ENCODE measurements around the gene TUBA1C. TPM values are rescaled to one million over a fixed set of nuclear protein-coding genes. Genes with fewer than 3 reads are reported as not detected.

The TUBA1C gene
- total and polyA plus RNA-seq, 2 donors (not counting 1 experiment from before 2014, with no cell fraction given) = 164 to 1,111 TPM

DNA sequence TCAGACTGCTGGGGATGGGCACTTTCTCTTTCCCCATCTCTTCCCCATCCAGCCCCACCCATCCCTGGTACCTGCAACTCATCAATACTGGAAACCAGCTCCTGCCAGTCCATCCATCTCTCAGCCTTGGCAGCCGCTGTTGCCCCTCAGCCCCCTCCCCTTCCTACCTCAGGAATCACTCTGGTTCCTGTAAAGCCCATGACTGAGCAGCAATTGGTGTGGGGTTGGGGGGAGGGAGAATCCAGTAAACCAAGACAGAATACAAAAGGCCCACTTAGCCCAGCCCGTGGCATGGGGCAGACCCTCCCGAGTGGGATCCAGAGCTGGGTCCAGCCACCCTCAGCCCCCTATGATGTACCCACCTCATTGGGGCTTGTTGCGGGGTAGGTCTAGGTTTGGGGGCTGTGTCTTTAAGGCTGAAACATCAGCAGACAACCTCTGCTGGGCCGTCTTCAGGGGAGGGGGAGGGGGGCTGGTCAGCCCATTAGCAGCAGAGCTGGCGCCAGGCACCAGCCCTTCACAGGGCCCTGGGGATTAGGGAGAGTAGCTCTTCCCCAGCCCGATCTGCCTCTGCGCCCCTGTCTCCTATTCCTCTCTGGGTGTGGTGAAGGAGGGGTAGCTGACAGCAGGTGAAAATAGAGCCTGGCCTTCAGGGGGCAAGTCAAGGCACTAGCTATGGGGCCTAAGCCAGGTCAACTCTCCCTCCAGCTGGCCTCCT, 29.4 kb downstream of the TUBA1C start:
- Histone ChIP-seq H3K4me2 (ENCODE audit: extremely low read depth, insufficient read depth, low read length) (no peak overlapping the region), H3K27ac (ENCODE audit: insufficient read depth, low read length) (no peak overlapping the region), H2AFZ (ENCODE audit: low read length) (no peak overlapping the region), H3K9ac (ENCODE audit: insufficient read depth, low read length) (no peak overlapping the region), H3K27me3 (ENCODE audit: control insufficient read depth, insufficient read depth, low read length) (peaks cover 27% of the 10 kb centered on the region), H3K4me3 (replicated peaks in 1 of 4; ENCODE audit: control extremely low read depth in 1 of 4, insufficient read depth in 1 of 4, low read depth in 3 of 4, low read length in 4 of 4) (no peak overlapping the region), H3K4me1 (ENCODE audit: control insufficient read depth, extremely low read depth, insufficient read depth, low read length) (no peaks in the 10 kb centered on the region), H3K36me3 (ENCODE audit: control insufficient read depth, insufficient read depth, low read length) (no peaks in the 10 kb centered on the region), H3K9me3 (ENCODE audit: control insufficient read depth, insufficient read depth, low read depth, low read length) (no peaks in the 10 kb centered on the region), H3K79me2 (ENCODE audit: control insufficient read depth, insufficient read depth, low read length) (no peaks in the 10 kb centered on the region), H4K20me1 (ENCODE audit: control insufficient read depth, extremely low read depth, insufficient read depth, low read length) (no peaks in the 10 kb centered on the region)
- no peak for DNase-seq (ENCODE audit: low read depth in 2 of 2)
- TF ChIP-seq EZH2 (IDR thresholded peaks at IDR 0.05; ENCODE audit: low read length, missing control alignments) = no peak
- TF ChIP-seq, protein P1, sequence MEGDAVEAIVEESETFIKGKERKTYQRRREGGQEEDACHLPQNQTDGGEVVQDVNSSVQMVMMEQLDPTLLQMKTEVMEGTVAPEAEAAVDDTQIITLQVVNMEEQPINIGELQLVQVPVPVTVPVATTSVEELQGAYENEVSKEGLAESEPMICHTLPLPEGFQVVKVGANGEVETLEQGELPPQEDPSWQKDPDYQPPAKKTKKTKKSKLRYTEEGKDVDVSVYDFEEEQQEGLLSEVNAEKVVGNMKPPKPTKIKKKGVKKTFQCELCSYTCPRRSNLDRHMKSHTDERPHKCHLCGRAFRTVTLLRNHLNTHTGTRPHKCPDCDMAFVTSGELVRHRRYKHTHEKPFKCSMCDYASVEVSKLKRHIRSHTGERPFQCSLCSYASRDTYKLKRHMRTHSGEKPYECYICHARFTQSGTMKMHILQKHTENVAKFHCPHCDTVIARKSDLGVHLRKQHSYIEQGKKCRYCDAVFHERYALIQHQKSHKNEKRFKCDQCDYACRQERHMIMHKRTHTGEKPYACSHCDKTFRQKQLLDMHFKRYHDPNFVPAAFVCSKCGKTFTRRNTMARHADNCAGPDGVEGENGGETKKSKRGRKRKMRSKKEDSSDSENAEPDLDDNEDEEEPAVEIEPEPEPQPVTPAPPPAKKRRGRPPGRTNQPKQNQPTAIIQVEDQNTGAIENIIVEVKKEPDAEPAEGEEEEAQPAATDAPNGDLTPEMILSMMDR (conservative IDR thresholded peaks at IDR 0.05 in 1 of 2, IDR thresholded peaks at IDR 0.05 in 1 of 2; ENCODE audit: low read depth in 1 of 2, low read length in 2 of 2) = no peak

DNA sequence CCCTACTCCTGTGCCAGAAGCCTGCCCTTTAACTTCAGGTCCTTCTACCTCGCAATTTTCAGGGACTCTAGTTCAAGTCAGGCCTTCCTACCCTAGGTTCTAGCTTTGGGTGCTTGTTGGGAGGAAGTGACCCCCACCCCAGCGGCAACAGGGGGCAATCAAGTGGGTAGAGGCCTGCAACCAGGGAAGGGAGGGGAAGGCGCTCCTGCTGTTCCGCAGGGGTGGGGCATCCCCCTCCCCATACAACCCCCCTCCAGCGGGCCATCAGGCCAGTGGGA, 29.9 kb downstream of the TUBA1C start:
- Histone ChIP-seq H3K9ac (ENCODE audit: insufficient read depth, low read length) (no peak overlapping the region), H3K4me2 (ENCODE audit: extremely low read depth, insufficient read depth, low read length) (no peak overlapping the region), H3K27ac (ENCODE audit: insufficient read depth, low read length) (no peak overlapping the region), H3K79me2 (ENCODE audit: control insufficient read depth, insufficient read depth, low read length) (no peaks in the 10 kb centered on the region), H3K27me3 (ENCODE audit: control insufficient read depth, insufficient read depth, low read length) (peaks cover 27% of the 10 kb centered on the region), H3K4me1 (ENCODE audit: control insufficient read depth, extremely low read depth, insufficient read depth, low read length) (no peaks in the 10 kb centered on the region), H3K4me3 (replicated peaks in 1 of 4; ENCODE audit: control extremely low read depth in 1 of 4, insufficient read depth in 1 of 4, low read depth in 3 of 4, low read length in 4 of 4) (no peak overlapping the region), H4K20me1 (ENCODE audit: control insufficient read depth, extremely low read depth, insufficient read depth, low read length) (no peaks in the 10 kb centered on the region), H2AFZ (ENCODE audit: low read length) (no peak overlapping the region), H3K9me3 (ENCODE audit: control insufficient read depth, insufficient read depth, low read depth, low read length) (no peaks in the 10 kb centered on the region), H3K36me3 (ENCODE audit: control insufficient read depth, insufficient read depth, low read length) (no peaks in the 10 kb centered on the region)
- TF ChIP-seq, protein P1 (conservative IDR thresholded peaks at IDR 0.05 in 1 of 2, IDR thresholded peaks at IDR 0.05 in 1 of 2; ENCODE audit: low read depth in 1 of 2, low read length in 2 of 2) = no peak
- no peak for TF ChIP-seq EZH2 (IDR thresholded peaks at IDR 0.05; ENCODE audit: low read length, missing control alignments)
- DNase-seq (ENCODE audit: low read depth in 2 of 2) = no peak

DNA sequence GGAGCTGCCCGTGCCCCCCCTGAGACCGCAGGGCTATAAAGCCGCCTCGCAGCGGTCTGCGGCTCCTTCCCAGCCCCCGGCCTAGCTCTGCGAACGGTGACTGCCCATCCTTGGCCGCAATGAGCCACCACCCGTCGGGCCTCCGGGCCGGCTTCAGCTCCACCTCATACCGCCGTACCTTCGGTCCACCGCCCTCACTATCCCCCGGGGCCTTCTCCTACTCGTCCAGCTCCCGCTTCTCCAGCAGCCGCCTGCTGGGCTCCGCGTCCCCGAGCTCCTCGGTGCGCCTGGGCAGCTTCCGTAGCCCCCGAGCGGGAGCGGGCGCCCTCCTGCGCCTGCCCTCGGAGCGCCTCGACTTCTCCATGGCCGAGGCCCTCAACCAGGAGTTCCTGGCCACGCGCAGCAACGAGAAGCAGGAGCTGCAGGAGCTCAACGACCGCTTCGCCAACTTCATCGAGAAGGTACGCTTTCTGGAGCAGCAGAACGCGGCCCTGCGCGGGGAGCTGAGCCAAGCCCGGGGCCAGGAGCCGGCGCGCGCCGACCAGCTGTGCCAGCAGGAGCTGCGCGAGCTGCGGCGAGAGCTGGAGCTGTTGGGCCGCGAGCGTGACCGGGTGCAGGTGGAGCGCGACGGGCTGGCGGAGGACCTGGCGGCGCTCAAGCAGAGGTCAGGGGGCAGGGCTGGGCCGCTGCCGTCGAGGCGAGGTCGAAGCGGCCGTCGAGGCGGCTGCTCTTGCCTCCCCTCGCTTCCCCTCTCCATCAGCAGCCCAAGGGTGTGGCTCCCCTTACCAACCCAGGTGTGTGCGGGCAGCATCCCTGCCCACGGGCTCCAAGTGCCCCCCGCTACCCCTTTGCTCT, 30.4 kb downstream of the TUBA1C start, which contains the start of gene PRPH:
Gene PRPH (plus strand): TSS at position 66 of the 855 bp plus-strand sequence. CDS start 54 bp downstream, at position 120.
- DNase-seq (ENCODE audit: low read depth in 2 of 2) = no peak
- no peak within 1 kb of the TSS for H3K9ac ChIP-seq (ENCODE audit: insufficient read depth, low read length)
- no peaks in the 10 kb centered on the region for H3K4me1 ChIP-seq (ENCODE audit: control insufficient read depth, extremely low read depth, insufficient read depth, low read length)
- no peak within 1 kb of the TSS for H2AFZ ChIP-seq (ENCODE audit: low read length)
- H3K9me3 ChIP-seq (ENCODE audit: control insufficient read depth, insufficient read depth, low read depth, low read length) = no peaks in the 10 kb centered on the region
- no peaks in the 10 kb centered on the region for H4K20me1 ChIP-seq (ENCODE audit: control insufficient read depth, extremely low read depth, insufficient read depth, low read length)
- H3K36me3 ChIP-seq (ENCODE audit: control insufficient read depth, insufficient read depth, low read length) = no peaks in the 10 kb centered on the region
- TF ChIP-seq, protein P1 (conservative IDR thresholded peaks at IDR 0.05 in 1 of 2, IDR thresholded peaks at IDR 0.05 in 1 of 2; ENCODE audit: low read depth in 1 of 2, low read length in 2 of 2) = no peak
- no peak for TF ChIP-seq EZH2 (IDR thresholded peaks at IDR 0.05; ENCODE audit: low read length, missing control alignments)
- no peak within 1 kb of the TSS for H3K27ac ChIP-seq (ENCODE audit: insufficient read depth, low read length)
- no peak within 1 kb of the TSS for H3K4me2 ChIP-seq (ENCODE audit: extremely low read depth, insufficient read depth, low read length)
- peaks cover 27% of the 10 kb centered on the region for H3K27me3 ChIP-seq (ENCODE audit: control insufficient read depth, insufficient read depth, low read length)
- no peaks in the 10 kb centered on the region for H3K79me2 ChIP-seq (ENCODE audit: control insufficient read depth, insufficient read depth, low read length)
- no peak within 1 kb of the TSS for H3K4me3 ChIP-seq (replicated peaks in 1 of 4; ENCODE audit: control extremely low read depth in 1 of 4, insufficient read depth in 1 of 4, low read depth in 3 of 4, low read length in 4 of 4)

Measured in fibroblast of lung (primary cell).